ENCODE results near the gene ZNF90.
"Not testable (repeated sequence)": the region's sequence is repeated elsewhere in the genome, so short reads cannot be mapped to it uniquely, and the experiment has no call there.

- TF ChIP-seq POLR2A, CTCF (IDR thresholded peaks at IDR 0.05): not testable (repeated sequence)
These were observed 74.7 kb downstream of the ZNF90 start for GRCh38 chr19:20152506-20152905.

Data from uterus (tissue), 2 donors.